GM21717 (cell line): ENCODE results near the gene ENPP5.

Source experiments
- ATAC-seq: cut with Tn5 transposase; IDR thresholded peaks from one replicate; pipeline ENCODE4 v1.9.1; 2021; ENCODE audit warnings: mild to moderate bottlenecking, moderate library complexity; ENCODE audit not compliant: unreplicated experiment

ENPP5 gene

DNA sequence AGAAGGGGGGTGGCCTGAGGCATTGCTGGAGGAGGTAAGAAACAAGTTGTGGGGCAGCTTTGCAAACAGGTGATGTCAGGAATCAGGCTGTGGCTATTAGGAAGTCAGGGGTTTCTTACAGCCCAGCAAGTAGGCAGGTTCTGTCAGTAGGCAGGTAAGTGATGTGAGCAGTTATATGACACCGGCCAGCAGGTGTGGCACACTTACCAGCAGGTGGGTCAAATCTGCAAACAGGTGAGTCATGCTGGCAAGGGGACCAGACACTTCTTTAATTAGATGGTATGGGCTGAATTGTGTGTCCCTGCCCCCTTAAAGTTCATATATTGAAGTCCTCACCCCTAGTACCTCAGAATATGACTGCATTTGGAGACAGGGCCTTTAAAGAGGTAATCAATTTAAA lies 57.4 kb downstream of the ENPP5 start:
- no peak for ATAC-seq
